Ascending aorta (tissue), 2 donors: ENCODE results near the gene TMEM167B. TPM values are rescaled to one million over a fixed set of nuclear protein-coding genes. Genes with fewer than 3 reads are reported as not detected.

Experiments
- DNase-seq, 2 donors: peaks; one replicate each; pipeline ENCODE4 v3.0.0-alpha.2; 2019; ENCODE audit warnings: low spot score in 2 of 2
- H3K27ac ChIP-seq, 2 donors: fragments of 200-600 bp; sonication (generic); one replicate each; pipeline ENCODE4 v1.5.1; 2016 to 2017; ENCODE audit warnings: mild to moderate bottlenecking in 1 of 2
- H3K27me3 ChIP-seq: fragments of 200-600 bp; sonication (generic); one replicate; pipeline ENCODE4 v1.5.1; 2017
- H3K36me3 ChIP-seq, 2 donors: fragments of 200-600 bp; sonication (generic); one replicate each; pipeline ENCODE4 v1.5.1; 2016
- H3K4me1 ChIP-seq, 2 donors: fragments of 200-600 bp; sonication (generic); one replicate each; pipeline ENCODE4 v1.5.1; 2016 to 2017; ENCODE audit warnings: mild to moderate bottlenecking in 1 of 2
- H3K4me3 ChIP-seq, 2 donors: fragments of 200-600 bp; sonication (generic); one replicate each; pipeline ENCODE4 v1.5.1; 2016 to 2017; ENCODE audit warnings: mild to moderate bottlenecking in 1 of 2
- H3K9me3 ChIP-seq, 2 donors: fragments of 200-600 bp; sonication (generic); one replicate each; pipeline ENCODE4 v1.5.1; 2016
- intact Hi-C: fragments of 100-400 bp; cut with DNase I; formaldehyde crosslinking; loops from one replicate; pipeline ENCODE4 v1.15.1; 2023
- total RNA-seq: library from RNA; depleted of rRNA; stranded (reverse); fragments of >200 nt; gene quantifications from one replicate; pipeline ENCODE4 v1.1.0, GENCODE V29; 2016
- TF ChIP-seq, protein P1 (sequence below), 3 experiments: fragments of 200-600 bp in 2 of 3; fragments of 450-650 bp in 1 of 3; sonication (generic) in 2 of 3; IDR thresholded peaks; one replicate each; pipeline ENCODE4 v1.5.1; 2016 to 2019; ENCODE audit warnings: antibody characterized with exemption in 3 of 3, mild to moderate bottlenecking in 1 of 3, moderate library complexity in 1 of 3

Gene TMEM167B
- total RNA-seq, 1 donor from 2014 or later = 20.5 TPM

DNA sequence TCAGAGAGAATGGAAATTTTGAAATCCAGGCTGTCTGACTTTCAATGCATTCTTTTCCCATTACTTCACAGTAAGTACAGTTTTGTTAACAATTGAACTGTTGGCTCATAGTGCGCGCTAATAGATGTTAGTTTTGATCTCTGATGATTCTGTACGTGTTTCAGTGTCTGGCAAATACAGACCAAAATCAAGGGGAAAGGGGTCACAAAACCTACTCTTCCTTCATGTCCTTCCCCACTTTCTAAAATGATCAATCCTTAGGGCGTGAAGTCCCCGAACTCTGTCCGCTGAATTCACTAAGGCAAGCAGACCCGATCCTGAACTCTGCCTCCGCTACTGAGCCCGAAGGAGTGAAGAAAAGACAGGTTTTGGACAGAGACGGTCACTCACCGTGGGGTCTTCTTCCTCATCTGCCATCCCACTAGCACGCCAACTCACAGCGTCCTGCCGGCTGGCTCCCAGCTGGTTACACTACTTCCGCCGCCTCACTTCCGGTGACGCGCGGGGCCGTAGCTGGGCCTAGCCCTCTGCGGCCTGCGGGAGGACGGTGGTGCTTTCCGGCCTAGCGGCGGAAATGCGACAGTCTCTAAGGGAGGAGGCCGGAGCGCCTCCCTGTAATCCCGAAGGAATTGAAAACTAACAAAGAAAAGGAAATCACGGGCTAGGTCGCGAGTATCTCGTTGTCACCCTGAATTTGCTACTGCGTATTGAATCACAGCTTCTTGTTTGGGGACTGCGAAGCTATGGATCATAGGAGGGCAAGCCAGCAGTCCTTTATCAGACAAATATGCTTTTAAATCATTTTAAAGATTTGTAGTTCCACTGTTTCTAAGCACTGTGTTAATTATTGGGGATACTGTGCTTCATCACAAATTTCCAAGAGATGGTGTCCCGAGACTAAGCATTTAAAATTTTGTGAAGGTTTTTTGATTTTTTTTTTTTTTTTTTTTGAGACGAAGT is 14.8 kb upstream of the TMEM167B start, which contains the start of gene TAF13:
TSS of gene TAF13 (minus strand) at position 473 of the 960 bp plus-strand sequence. CDS start at position 417, 56 bp downstream.
- Histone ChIP-seq H3K4me3 (peak within 1 kb of the TSS; percentile 60 to 76), H3K36me3 (peaks cover 3 to 12% of the 10 kb centered on the region in 2 donors), H3K9me3 (no peaks in the 10 kb centered on the region), H3K27ac (peak within 1 kb of the TSS; percentile 82 to 89), H3K4me1 (peaks cover 4 to 18% of the 10 kb centered on the region in 2 donors), H3K27me3 (no peaks in the 10 kb centered on the region)
- DNase-seq = peak; percentile 76 to 98
- intact Hi-C loops = loop anchor here (1.0 to 5.0 kb wide), 6 partner anchors 15 to 321 kb away; partner anchors contain the start of genes CLCC1, SARS1, SORT1 and TMEM167B
- TF ChIP-seq, protein P1, sequence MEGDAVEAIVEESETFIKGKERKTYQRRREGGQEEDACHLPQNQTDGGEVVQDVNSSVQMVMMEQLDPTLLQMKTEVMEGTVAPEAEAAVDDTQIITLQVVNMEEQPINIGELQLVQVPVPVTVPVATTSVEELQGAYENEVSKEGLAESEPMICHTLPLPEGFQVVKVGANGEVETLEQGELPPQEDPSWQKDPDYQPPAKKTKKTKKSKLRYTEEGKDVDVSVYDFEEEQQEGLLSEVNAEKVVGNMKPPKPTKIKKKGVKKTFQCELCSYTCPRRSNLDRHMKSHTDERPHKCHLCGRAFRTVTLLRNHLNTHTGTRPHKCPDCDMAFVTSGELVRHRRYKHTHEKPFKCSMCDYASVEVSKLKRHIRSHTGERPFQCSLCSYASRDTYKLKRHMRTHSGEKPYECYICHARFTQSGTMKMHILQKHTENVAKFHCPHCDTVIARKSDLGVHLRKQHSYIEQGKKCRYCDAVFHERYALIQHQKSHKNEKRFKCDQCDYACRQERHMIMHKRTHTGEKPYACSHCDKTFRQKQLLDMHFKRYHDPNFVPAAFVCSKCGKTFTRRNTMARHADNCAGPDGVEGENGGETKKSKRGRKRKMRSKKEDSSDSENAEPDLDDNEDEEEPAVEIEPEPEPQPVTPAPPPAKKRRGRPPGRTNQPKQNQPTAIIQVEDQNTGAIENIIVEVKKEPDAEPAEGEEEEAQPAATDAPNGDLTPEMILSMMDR (IDR thresholded peaks at IDR 0.05) = peak in 2 of 3 experiments; percentile 38 to 45

DNA sequence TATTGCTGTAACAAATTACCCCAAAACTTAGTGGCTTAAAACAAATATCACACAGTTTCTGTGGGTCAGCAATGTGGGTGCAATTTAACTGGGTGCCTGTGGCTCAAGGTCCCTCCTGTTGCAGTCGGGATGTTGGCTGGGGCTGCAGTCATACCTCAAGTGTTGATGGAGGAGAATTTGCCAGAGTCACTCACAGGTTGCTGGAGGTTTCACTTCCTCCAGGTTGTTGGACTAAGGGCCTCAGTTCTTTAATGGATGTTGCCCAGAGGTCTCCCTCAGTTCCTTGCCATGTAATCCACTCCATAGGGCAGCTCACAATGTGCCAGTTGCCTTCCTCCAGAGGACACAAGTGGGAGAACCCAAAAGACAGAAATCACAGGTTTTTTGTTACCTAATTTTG is 12.2 kb upstream of the TMEM167B start:
- TF ChIP-seq, protein P1 (IDR thresholded peaks at IDR 0.05) = no peak
- Histone ChIP-seq H3K27ac (no peak overlapping the region), H3K36me3 (peaks cover 0 to 5% of the 10 kb centered on the region in 2 donors), H3K9me3 (no peaks in the 10 kb centered on the region), H3K4me1 (peaks cover 4 to 23% of the 10 kb centered on the region in 2 donors), H3K4me3 (no peak overlapping the region), H3K27me3 (no peaks in the 10 kb centered on the region)
- intact Hi-C loops = loop anchor here (5.0 kb wide), 1 partner anchor 319 kb away; the partner anchor contains the start of gene SORT1
- DNase-seq = no peak

DNA sequence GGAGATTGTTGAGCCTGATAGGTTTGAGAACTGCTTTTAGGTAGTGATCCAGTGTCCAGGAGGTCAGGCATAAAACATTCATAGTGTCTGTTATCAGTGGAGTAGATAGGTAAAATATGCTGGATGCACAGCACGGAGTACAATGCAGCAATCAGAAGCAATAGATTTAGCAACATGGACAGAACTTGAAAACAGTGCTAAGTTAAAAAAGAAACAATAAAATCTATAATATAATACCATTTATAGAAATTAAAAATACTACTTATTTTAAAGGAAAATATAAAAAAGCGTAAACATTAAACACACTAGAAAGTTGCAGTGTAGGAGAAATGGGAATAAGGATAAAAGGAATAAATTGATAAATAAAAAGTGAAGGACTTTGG is 11.3 kb upstream of the TMEM167B start:
- H3K4me1 ChIP-seq = peaks cover 4 to 24% of the 10 kb centered on the region in 2 donors
- DNase-seq = no peak
- TF ChIP-seq, protein P1 (IDR thresholded peaks at IDR 0.05) = no peak
- peak overlapping the region in 1 of 2 donors; percentile 33 for H3K4me3 ChIP-seq
- no peaks in the 10 kb centered on the region for H3K9me3 ChIP-seq
- intact Hi-C loops = loop anchor here (5.0 kb wide), 1 partner anchor 318 kb away; the partner anchor contains the start of gene SORT1
- H3K36me3 ChIP-seq = no peaks in the 10 kb centered on the region
- no peaks in the 10 kb centered on the region for H3K27me3 ChIP-seq
- peak overlapping the region; percentile 59 to 81 for H3K27ac ChIP-seq

DNA sequence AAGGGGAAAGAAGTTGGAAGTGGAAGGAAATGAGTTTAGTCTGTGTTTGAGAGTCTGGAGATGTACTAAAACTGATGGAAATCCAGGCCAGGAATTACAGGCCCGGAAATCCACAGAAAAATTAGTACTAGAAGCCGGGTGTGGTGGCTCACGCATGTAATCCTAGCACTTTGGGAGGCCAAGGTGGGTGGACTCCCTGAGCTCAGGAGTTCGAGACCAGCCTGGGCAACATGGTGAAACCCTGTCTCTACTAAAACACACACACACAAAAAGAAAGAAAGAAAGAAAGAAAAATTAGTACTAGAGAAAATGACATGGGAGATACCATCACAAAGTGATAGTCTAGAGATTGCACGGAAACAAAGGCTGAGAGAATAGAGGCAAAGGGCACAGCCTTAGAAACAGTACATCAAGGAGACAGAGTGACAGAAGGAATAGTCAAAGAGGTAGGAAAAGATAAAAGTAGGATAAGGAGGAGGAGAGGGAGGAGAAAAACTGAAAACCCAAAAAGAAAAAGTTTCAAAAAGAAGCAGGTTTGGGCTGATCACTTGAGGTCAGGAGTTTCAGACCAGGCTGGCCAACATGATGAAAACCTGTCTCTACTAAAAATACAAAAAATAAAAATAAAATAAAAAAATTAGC is 10.0 kb upstream of the TMEM167B start:
- Histone ChIP-seq H3K9me3 (no peaks in the 10 kb centered on the region), H3K27ac (peak overlapping the region; percentile 59 to 81), H3K4me3 (no peak overlapping the region), H3K36me3 (no peaks in the 10 kb centered on the region), H3K4me1 (peaks cover 0 to 15% of the 10 kb centered on the region in 2 donors), H3K27me3 (no peaks in the 10 kb centered on the region)
- intact Hi-C loops = no loop called here
- no peak for DNase-seq
- TF ChIP-seq, protein P1 (IDR thresholded peaks at IDR 0.05) = no peak

DNA sequence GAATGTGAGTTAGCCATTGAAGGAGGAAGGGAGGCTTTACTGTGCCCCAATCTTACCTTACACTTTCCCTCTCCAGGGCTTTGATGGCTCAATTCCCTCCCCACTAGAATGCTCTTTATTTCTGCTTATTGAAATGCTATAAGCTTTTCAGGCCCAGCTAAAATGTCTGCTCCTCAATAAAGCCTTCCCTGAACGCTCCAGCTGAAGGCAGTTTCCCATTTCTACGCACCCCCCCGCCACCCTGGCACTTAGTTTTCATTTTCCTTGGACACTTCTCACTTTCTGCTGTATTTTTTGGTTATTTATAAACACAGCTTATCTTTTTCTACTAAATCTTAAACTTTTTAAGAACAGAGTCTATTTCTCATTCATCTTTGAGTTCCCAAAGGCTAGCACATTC is 7.1 kb upstream of the TMEM167B start:
- Histone ChIP-seq H3K27ac (peak overlapping the region; percentile 49 to 65), H3K27me3 (no peaks in the 10 kb centered on the region), H3K9me3 (no peaks in the 10 kb centered on the region), H3K4me3 (no peak overlapping the region), H3K36me3 (no peaks in the 10 kb centered on the region), H3K4me1 (peaks cover 0 to 10% of the 10 kb centered on the region in 2 donors)
- TF ChIP-seq, protein P1 (IDR thresholded peaks at IDR 0.05) = no peak
- intact Hi-C loops = no loop called here
- peak in 1 of 2 donors; percentile 28 for DNase-seq
